ENCODE results near the gene SEMA6D. TPM values are rescaled to one million over a fixed set of nuclear protein-coding genes. Genes with fewer than 3 reads are reported as not detected.
A peak's percentile ranks its signal among the peaks of the same experiment; 100 is the strongest.

SEMA6D gene
- total and polyA plus RNA-seq, 2 donors, result 2.5 to 35.6 TPM

DNA sequence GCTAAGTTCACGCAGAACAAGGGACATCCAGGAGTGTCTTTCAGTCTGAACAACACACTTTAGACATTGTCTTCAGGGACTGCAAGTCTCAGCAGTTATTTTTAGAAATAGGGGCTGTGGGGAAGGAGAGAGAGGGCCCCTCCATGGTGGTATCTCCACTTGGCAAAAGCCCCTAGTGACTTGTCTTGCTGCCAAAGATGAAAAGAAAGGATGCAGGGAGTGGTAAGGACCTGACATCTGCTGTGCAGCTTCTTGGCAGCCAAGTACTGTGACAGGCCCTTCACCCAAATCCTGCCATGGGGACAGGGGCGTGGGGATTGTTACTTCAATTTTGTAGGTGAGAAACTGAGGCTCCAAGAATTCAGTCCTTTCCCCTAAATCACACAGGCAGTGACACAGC is 21.0 kb upstream of the SEMA6D start:
- no peak overlapping the region for H3K27ac ChIP-seq (ENCODE audit: low read depth)
- H3K4me3 ChIP-seq (ENCODE audit: low read depth, low read length), result no peak overlapping the region
- H3K36me3 ChIP-seq (ENCODE audit: insufficient read depth), result no peaks in the 10 kb centered on the region
- no peak for DNase-seq (ENCODE audit: extremely low spot score)
- 89% methylated on average over 2 of the region's 2 CpGs for WGBS
- no peaks in the 10 kb centered on the region for H3K4me1 ChIP-seq (ENCODE audit: insufficient read depth)

DNA sequence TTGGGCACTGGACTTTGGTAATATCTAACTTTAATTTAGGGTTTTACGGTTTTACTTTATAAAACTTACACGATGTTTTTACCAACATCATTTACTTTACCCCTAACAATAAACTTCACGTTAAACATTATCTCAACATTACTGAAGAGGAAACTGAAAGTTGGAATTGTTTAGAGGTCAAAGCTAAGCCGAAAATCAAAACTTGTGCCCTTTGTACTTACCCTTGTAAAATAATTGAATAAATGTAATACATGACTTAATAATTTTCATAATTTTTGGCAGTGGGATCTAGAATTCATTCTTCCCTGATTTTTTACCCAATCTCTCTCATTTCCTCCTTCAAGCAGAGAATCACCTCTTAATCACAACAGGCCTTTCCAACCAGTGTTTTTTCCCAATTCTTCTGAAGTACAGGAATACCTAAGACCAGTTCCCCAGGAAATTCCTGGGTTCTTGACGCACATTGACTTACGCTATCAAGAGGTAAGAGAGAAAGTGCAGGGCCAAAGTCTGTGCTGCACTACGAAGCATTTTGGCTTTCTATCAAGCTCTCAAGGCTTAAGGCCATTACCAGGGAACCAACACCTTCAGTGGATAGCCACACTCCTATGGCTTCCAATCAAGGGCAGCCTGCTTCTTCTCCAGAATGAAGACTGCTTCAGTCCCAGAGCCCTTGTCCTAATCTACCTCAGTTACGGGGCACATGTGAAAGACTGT is 11.9 kb upstream of the SEMA6D start:
- H3K4me3 ChIP-seq (ENCODE audit: low read depth, low read length), result no peak overlapping the region
- no peak overlapping the region for H3K27ac ChIP-seq (ENCODE audit: low read depth)
- no peak for DNase-seq (ENCODE audit: extremely low spot score)
- no peaks in the 10 kb centered on the region for H3K4me1 ChIP-seq (ENCODE audit: insufficient read depth)
- 89% methylated on average over 8 of the region's 8 CpGs for WGBS
- H3K36me3 ChIP-seq (ENCODE audit: insufficient read depth), result no peaks in the 10 kb centered on the region

DNA sequence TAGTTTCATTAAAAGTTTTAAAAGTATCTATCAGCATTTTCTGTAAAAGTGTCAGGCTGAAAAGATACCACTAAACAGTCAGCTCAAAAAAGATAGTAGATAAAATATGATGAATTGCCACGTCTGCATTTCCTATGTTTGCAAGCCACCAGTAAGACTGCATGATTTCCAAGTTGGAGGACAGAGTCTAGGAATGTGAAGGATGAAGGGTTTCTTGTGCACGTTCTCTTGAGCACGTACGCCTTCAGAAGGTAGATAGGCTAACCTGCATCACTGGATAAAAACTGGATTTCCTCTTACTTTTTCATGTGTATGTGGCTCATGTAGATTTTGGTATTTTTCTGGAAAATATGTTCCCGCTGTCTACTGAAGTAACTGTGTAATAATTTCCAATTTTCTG is 9.9 kb upstream of the SEMA6D start:
- 91% methylated on average over 5 of the region's 5 CpGs for WGBS
- DNase-seq (ENCODE audit: extremely low spot score), result no peak
- Histone ChIP-seq H3K27ac (ENCODE audit: low read depth) (no peak overlapping the region), H3K36me3 (ENCODE audit: insufficient read depth) (no peaks in the 10 kb centered on the region), H3K4me1 (ENCODE audit: insufficient read depth) (no peaks in the 10 kb centered on the region), H3K4me3 (ENCODE audit: low read depth, low read length) (no peak overlapping the region)

DNA sequence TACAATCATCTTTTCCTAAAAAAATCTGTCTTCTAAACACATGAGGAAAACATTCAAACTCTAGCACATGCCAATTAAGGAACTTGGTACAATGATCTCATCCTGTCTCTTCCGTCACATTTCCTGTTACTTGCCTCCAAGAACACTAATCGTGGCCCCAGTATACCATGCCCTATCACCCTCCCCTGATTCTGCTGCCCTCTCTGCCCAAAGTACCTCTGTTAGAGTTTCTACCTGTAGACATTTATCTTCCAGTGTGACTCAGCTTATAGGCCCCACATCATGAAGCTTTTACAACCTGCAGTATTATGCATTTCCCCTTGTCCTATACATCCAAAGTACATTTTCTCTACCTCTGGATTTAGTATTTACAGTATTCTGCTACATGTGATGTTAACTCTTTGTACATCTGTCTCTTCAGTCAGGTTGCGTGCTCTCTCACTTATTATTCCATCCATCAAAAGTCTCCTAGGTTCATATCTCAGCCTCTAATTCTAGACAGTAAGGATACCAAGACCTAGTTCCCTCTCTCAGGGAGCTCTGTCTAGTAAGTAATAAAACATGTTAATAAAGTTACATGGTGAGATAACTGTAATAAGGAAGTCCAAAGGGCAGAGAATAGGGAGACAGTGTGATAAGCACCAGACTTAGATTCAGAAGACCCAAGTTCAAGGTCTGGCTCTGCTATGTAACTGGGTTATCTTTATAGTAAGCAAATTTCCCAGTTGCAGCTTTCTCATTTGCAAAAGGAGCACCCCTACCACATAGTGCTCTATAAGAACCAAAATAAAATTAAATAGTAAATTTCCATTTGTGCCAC is 8.9 kb upstream of the SEMA6D start:
- H3K4me1 ChIP-seq (ENCODE audit: insufficient read depth), result no peaks in the 10 kb centered on the region
- DNase-seq (ENCODE audit: extremely low spot score), result no peak
- 88% methylated on average over 3 of the region's 3 CpGs for WGBS
- no peak overlapping the region for H3K27ac ChIP-seq (ENCODE audit: low read depth)
- no peak overlapping the region for H3K4me3 ChIP-seq (ENCODE audit: low read depth, low read length)
- H3K36me3 ChIP-seq (ENCODE audit: insufficient read depth), result no peaks in the 10 kb centered on the region

DNA sequence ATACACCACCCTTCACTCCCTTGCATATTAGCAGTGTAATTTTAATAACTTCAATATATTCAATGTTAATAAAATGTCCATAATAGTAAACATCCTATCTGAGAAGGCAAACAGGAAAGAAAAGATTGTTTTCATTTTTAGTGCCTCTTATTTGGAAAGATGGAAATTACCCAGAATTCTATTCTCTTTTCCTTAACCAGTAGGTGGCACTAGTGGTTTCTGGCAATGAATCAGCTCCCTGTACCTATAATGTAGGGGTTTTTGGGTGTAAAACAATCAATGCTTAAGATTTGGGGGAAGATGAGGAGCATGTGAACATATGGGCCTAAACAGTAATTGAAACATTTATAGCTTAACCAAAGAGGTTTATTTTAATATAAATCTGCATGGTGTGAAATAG is 5.7 kb upstream of the SEMA6D start:
- DNase-seq (ENCODE audit: extremely low spot score), result no peak
- Histone ChIP-seq H3K27ac (ENCODE audit: low read depth) (no peak overlapping the region), H3K4me3 (ENCODE audit: low read depth, low read length) (no peak overlapping the region), H3K4me1 (ENCODE audit: insufficient read depth) (no peaks in the 10 kb centered on the region), H3K36me3 (ENCODE audit: insufficient read depth) (no peaks in the 10 kb centered on the region)

DNA sequence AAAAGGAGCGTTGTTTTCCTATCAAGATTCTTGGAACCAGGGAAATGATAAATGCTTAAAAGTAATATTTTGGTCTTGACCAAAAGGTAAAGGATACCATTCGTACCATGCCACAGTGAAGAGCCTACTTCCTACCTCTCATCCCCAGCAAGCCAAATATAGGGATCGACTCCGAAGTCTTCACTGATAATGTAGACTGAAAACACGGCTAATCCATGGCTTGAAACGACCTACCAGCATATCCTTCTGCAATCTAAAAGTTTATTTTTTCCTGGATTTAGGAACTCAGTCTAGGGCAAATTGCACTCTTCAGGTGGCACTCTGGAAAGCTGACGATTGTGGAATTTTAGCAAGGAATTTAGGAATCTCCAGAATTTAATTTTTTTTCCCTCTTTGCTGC is 1.9 kb upstream of the SEMA6D start:
- DNase-seq (ENCODE audit: extremely low spot score), result no peak
- no peak overlapping the region for H3K27ac ChIP-seq (ENCODE audit: low read depth)
- H3K4me1 ChIP-seq (ENCODE audit: insufficient read depth), result no peaks in the 10 kb centered on the region
- H3K36me3 ChIP-seq (ENCODE audit: insufficient read depth), result no peaks in the 10 kb centered on the region
- no peak overlapping the region for H3K4me3 ChIP-seq (ENCODE audit: low read depth, low read length)
- 90% methylated on average over 7 of the region's 7 CpGs for WGBS

DNA sequence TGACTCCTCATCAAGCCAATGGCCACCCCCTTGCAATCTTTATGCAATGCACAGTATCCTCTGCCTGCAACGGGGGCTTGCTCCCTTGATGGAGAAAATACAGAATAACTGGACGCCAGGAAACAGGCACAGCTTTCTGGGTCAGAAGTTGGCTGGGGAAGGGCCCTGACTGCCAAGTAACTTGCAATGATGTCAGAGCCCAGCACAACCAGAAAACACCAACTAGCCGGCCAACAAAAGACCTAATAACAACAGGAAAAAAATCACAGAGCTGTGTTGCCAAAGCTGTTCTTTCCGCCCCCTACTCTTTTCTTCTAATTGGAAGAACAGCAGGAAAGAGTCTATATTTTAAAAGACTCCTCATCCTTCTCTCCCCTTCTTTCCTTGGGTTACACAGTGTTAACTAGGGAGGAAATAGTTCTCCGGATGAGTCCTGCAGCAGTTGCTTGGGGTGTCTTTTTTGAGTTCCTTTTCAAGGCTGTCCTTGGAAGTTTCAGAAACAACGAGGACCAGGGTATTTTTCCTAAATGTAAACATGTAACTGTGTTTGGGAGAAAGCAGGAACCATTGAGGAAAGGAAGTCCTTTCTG is 1.4 kb upstream of the SEMA6D start:
- H3K4me3 ChIP-seq (ENCODE audit: low read depth, low read length), result no peak overlapping the region

DNA sequence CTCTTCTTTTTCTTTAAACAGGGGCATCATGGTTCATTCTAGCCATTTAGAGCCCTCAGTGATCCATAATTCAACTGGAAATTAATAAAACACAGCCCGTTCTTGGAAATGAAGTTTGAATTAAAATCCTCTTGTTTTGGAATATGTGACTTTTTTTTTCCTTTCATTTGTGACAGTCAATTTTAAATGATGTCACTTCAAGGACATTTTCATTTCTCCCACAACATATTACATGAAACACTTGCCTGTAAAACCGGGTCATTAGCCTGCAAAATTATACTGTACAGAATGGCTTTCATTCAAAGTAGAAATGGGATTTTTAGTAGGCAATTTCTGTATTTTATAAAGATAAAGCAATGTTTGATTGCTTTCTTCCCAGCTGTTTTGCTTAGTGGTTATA is 789 bp upstream of the SEMA6D start:
- no peak for DNase-seq (ENCODE audit: extremely low spot score)
- 44% methylated on average over 2 of the region's 2 CpGs for whole genome bisulfite sequencing
- Histone ChIP-seq H3K4me3 (ENCODE audit: low read depth, low read length) (peak overlapping the region; percentile 79), H3K27ac (ENCODE audit: low read depth) (no peak overlapping the region), H3K36me3 (ENCODE audit: insufficient read depth) (no peaks in the 10 kb centered on the region), H3K4me1 (ENCODE audit: insufficient read depth) (no peaks in the 10 kb centered on the region)

More for the DNA sequence above, 1.4 kb upstream of the SEMA6D start:
- H3K36me3 ChIP-seq (ENCODE audit: insufficient read depth), result no peaks in the 10 kb centered on the region
- no peak overlapping the region for H3K27ac ChIP-seq (ENCODE audit: low read depth)
- whole genome bisulfite sequencing, result 29% methylated on average over 6 of the region's 6 CpGs
- no peaks in the 10 kb centered on the region for H3K4me1 ChIP-seq (ENCODE audit: insufficient read depth)
- peak; percentile 42 for DNase-seq (ENCODE audit: extremely low spot score)

DNA sequence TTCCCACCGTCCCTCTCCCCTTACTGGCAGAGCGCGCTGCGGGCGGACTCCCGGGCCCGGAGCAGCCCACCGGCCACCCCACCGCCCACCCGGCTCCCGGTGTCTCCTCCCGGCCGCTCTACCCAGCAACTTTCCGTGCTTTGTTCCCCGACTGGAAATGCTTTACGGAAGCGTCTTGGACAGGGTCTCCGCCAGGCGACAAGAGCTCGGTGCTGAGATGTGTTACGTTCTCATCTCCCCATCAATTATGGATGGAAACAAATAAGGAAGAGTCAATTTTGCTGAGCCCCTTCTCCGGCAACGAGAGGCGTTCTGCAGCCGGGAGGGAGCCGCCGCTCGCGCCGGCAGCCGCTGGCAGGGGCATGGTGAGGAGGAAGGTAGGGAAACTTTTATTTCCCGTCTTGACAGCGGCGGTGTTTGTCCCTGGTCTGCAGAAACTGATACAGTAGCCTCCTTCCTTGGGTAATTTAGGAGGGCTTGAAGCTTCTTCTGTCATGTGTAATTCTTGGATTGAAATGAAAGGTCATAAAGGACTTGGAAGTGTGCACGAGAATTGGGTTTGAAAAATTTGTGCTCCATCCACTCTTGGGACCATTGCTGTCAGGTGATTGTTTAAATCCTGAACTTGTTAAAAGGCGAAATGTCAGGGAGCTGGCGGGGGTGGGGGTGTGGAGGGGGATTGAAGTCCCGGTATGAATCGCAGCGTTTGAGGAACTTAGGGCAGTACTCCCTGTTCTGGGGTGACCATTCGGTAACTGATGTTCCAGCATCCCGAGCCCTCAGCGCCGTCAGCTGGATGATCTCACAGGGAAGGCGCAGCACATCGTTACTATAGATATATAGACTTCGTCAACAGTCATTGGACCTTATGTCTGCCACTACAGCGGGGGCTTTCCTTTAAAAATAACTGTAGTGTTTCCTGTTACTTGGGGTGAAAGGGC is 1.5 kb downstream of the SEMA6D start:
- WGBS, result 2% methylated on average over 48 of the region's 48 CpGs
- Histone ChIP-seq H3K4me1 (ENCODE audit: insufficient read depth) (no peaks in the 10 kb centered on the region), H3K4me3 (ENCODE audit: low read depth, low read length) (peak overlapping the region; percentile 79), H3K36me3 (ENCODE audit: insufficient read depth) (no peaks in the 10 kb centered on the region), H3K27ac (ENCODE audit: low read depth) (no peak overlapping the region)
- peak; percentile 45 for DNase-seq (ENCODE audit: extremely low spot score)

DNA sequence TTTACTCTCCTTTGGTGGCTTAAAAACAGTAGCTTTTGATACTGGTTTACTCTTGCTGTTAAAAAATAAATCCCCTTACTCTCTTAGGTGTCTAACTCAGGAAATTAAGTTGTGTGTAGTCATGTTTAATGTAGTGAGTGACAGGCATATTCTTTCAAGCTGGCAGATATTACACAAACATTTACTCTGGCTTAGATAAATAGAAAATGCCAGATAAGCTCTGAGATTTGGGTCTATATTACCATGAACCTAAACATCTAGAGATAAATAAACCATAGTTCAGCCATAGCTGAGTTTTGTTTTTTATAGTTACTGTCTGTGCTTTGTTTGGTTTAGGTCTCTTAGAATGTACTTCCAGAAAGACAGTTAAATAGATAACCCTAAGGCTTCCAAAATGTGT is 2.4 kb downstream of the SEMA6D start:
- no peak for DNase-seq (ENCODE audit: extremely low spot score)
- no peak overlapping the region for H3K27ac ChIP-seq (ENCODE audit: low read depth)
- H3K4me1 ChIP-seq (ENCODE audit: insufficient read depth), result no peaks in the 10 kb centered on the region
- H3K36me3 ChIP-seq (ENCODE audit: insufficient read depth), result no peaks in the 10 kb centered on the region
- H3K4me3 ChIP-seq (ENCODE audit: low read depth, low read length), result no peak overlapping the region

DNA sequence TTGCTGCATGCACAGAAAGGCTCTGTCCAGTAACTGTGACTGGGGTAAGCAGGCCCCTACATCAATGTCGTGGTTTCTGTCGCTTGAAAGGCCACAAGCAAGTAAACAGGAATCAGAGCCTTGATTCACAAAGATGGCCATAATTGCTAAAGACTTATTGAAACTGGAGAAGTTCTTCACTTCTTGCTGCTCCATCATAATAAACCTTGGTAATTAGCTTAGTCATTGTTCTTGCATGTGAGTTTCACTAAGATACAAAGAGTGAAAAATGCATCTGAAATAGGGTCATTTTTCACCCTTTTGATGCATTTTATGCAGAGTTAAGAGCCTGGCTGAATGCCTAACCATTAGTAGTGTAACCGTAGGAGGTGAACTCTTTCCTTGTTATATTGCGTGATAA is 3.2 kb downstream of the SEMA6D start:
- Histone ChIP-seq H3K36me3 (ENCODE audit: insufficient read depth) (no peaks in the 10 kb centered on the region), H3K4me1 (ENCODE audit: insufficient read depth) (no peaks in the 10 kb centered on the region), H3K4me3 (ENCODE audit: low read depth, low read length) (no peak overlapping the region), H3K27ac (ENCODE audit: low read depth) (no peak overlapping the region)
- WGBS, result 86% methylated on average over 4 of the region's 4 CpGs
- DNase-seq (ENCODE audit: extremely low spot score), result no peak

DNA sequence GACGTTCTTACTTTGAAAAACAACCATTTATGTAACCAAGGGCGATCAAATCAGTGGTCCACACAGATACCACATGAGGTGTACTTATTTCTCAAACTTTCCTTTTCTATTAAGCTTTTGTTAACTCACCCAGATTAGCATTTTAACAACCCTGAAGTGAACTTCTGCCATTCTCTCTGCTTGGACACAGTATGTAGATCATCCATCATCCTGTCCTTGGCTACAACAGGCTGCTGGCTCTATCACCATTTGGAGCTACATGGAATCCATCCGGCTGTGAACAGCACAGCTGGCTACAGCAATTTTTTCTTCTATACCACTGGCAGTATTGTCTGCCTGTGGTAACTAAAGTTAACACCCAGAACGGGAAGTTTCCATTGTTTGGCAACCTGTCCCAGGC is 4.4 kb downstream of the SEMA6D start:
- DNase-seq (ENCODE audit: extremely low spot score), result no peak
- no peak overlapping the region for H3K4me3 ChIP-seq (ENCODE audit: low read depth, low read length)
- 79% methylated on average over 4 of the region's 4 CpGs for WGBS
- no peaks in the 10 kb centered on the region for H3K4me1 ChIP-seq (ENCODE audit: insufficient read depth)
- H3K36me3 ChIP-seq (ENCODE audit: insufficient read depth), result no peaks in the 10 kb centered on the region
- H3K27ac ChIP-seq (ENCODE audit: low read depth), result no peak overlapping the region

DNA sequence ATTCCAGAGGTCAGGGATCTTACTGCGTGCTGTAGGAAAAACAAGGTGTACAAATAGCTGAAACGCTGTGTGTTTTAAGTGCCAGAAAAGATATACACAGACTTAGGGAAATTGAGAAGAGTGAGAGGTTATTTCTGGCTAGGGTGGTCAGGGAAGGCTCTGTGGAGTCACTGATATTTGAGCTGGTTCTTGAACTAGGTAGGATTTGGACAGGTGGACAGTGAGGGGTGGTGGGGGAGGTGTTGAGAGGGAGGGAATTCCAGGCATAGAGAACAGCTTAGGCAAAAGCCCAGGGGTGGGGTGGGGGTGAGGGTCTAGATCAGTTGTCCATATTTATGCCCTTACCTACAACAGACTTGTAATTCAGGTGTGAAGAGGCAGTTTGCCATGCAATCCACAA is 7.0 kb downstream of the SEMA6D start:
- H3K4me1 ChIP-seq (ENCODE audit: insufficient read depth), result no peaks in the 10 kb centered on the region
- DNase-seq (ENCODE audit: extremely low spot score), result no peak
- 97% methylated on average over 2 of the region's 2 CpGs for WGBS
- no peaks in the 10 kb centered on the region for H3K36me3 ChIP-seq (ENCODE audit: insufficient read depth)
- no peak overlapping the region for H3K27ac ChIP-seq (ENCODE audit: low read depth)
- no peak overlapping the region for H3K4me3 ChIP-seq (ENCODE audit: low read depth, low read length)

Data from urinary bladder (tissue), 4 donors.